ENCODE measurements around the gene SHISA9. TPM values are rescaled to one million over a fixed set of nuclear protein-coding genes. Genes with fewer than 3 reads are reported as not detected.
A peak's percentile ranks its signal among the peaks of the same experiment; 100 is the strongest.

Gene SHISA9
- total RNA-seq, 1 experiment from 2014 or later = 23.3 TPM

DNA sequence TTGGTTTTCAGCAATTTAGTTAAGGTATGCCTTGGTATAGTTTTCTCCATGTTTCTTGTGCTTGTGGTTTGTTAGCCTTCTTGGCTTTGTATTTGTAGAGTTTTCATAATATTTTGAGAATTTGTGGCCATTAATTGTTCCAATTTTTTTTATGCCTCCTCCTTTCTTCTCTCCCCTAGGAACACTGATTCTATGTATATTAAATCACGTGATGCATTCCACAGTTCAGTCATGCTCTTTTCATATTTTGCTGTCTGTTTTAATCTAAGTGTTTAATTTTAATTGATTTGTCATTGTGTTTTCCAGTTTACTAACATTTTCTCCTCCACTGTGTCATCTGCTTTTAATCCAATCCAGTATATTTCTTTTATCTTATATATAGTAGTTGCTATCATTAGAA lies 263.6 kb downstream of the SHISA9 start:
- DNase-seq (ENCODE audit: low read depth) = no peak
- in situ Hi-C loops (cut with HindIII; ENCODE audit: low pct_unique_long_range_greater_than_20kb, low sequenced_read_pairs) = no loop called here

DNA sequence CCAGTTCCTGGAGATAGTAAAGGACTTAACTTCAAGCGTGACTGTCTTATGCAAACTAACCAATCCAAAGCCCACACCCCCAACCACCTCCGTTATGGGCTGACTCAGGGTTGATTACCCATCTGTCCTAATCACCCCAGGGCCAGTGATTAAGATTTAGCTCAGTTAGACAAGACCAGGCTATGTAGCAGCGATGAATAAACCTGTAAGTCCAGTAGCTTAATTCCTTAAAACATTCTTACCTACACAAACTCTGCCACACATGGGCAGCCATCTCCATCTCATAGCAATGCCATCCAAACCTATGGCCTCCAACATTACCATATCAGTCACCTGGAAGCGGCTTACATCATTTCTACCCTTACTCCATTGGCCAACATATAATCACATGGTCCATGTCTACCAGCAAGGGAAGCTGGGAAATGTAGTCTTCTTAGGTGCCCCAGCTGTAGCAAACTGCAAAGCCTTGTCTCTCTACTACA lies 266.7 kb downstream of the SHISA9 start:
- in situ Hi-C loops (cut with HindIII; ENCODE audit: low pct_unique_long_range_greater_than_20kb, low sequenced_read_pairs) = no loop called here
- peak; percentile 62 for DNase-seq (ENCODE audit: low read depth)

DNA sequence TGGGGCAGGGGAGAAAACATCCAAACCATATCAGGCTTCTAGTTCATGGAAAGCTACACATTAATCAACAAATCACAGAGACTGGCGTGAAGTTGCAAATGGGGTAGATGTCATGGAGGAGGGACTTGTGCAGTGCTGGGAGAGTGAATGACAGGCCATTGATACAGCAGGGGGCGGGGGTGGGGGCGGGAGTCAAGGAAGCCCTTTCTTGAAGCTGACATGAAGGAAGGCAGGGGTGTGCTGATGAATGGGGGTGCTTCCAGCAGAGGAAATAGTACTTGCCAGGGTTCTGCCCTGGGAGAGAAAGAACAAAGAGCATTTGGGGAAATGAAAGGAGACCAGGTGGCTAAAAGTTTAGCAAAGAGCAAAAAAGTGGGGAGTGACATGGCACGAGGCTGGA lies 269.9 kb downstream of the SHISA9 start:
- DNase-seq (ENCODE audit: low read depth) = no peak
- in situ Hi-C loops (cut with HindIII; ENCODE audit: low pct_unique_long_range_greater_than_20kb, low sequenced_read_pairs) = no loop called here

DNA sequence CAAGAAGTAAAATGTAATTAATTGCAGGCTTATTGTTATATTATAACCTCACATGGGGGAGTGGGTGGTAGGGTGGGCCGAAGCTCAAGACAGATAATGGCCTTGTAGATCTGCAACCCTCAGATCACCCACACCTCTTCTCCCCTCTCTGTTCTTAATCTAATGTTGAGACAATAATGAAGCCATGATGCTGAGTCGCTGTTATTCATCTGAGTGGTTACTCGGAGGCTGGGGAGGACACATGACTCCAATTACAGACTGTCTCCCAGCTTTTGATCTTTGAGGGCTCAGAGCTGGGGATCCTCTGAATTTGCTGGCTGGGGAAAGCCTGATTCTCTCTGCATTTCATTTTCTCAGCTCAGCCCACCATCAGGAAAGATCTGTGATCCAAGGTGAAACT lies 275.3 kb downstream of the SHISA9 start:
- peak; percentile 56 for DNase-seq (ENCODE audit: low read depth)
- in situ Hi-C loops (cut with HindIII; ENCODE audit: low pct_unique_long_range_greater_than_20kb, low sequenced_read_pairs) = no loop called here

DNA sequence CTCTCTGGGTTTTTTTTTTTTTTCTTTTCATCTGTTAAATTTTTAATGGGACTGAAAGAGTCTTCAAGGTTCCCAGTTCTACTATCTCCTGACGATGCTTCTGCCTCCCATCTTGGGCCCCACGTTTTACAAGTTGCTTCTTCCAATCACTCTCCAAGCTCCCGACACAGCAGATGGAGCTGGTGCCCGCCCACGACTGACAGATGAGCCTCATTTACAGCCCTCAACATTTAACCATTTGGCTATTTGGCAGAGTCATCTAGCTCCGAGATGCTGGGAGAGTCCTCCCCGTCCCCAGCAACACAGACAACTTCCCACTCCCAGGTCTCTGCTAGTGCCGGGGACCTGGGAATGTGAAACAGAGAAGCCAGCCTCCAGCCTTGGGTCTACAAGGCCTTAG lies 276.9 kb downstream of the SHISA9 start:
- in situ Hi-C loops (cut with HindIII; ENCODE audit: low pct_unique_long_range_greater_than_20kb, low sequenced_read_pairs) = no loop called here
- DNase-seq (ENCODE audit: low read depth) = no peak

DNA sequence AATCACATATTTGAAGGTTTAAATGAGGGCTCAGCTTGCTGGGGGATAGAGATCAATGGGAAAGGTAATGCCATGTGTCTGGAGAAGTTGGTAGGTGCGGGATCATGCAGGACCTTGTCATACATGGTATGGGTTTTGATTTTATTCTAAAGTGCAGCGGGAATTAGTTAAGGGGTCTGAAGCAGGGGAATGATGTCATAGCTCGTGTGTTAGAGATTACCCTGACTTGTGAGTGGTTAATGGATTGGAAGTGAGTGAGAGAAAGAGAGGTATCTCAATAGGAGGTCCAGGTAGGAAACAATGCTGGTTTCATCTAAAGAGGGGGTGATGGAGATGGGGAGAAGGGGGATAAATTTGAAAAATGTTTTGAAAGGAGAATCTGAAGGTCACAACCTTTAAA lies 280.0 kb downstream of the SHISA9 start:
- in situ Hi-C loops (cut with HindIII; ENCODE audit: low pct_unique_long_range_greater_than_20kb, low sequenced_read_pairs) = no loop called here
- DNase-seq (ENCODE audit: low read depth) = no peak

DNA sequence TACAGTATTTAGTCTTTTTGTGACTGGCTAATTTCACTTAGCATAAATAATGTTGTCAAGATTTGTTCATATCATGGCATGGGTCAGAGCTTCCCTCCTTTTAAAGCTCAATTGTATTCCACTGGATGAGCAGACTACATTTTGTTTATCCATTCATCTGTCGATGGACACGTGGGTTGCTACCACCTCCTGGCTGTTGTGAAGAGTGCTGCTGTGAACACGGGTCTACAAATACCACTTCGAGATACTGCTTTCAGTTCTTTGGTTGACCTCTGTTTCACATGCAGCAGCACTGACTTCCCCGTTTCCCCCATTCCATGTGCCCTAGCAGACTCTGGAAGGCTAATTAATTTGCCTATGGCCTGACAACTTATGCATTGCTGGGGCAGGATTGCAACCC lies 285.4 kb downstream of the SHISA9 start:
- in situ Hi-C loops (cut with HindIII; ENCODE audit: low pct_unique_long_range_greater_than_20kb, low sequenced_read_pairs) = no loop called here
- no peak for DNase-seq (ENCODE audit: low read depth)

DNA sequence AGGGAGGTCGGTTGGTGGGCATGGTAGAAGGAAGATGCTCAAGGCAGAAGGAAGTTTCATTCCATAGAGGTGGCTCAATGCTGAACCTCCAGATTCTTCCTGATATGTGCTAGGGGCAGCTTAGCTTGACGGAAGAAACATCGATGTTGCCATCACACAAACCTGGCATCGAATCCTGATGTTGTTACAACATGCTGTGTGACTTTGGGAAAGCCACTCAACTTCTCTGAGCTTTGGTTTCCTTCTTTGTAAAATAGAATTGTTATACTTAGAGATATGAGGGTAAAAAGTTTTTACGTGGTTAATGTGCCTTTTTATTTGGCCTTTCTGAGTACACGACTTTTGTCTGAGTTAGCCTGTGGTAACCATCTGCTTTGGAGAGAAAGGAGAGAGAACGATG lies 287.9 kb downstream of the SHISA9 start:
- DNase-seq (ENCODE audit: low read depth) = no peak
- in situ Hi-C loops (cut with HindIII; ENCODE audit: low pct_unique_long_range_greater_than_20kb, low sequenced_read_pairs) = no loop called here

DNA sequence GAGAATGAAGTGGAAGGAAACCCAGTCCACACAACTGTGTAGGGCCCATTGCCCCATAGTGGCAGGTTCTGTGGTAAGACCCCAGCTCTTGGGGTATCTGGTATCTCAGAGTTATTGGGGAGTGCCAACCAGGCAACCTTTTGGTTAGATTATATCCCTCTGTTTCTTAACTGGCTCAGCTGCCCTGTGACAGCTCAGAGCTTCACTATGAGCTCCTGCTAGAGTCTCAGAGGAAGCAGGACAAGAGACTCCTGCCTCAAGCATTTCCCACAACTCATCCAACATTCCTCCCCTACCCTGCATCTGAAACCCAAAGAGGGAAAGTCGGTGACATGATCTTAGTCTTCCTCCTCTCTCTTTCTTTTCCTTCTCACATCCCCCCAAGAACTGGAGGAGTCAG lies 292.3 kb downstream of the SHISA9 start:
- no peak for DNase-seq (ENCODE audit: low read depth)
- in situ Hi-C loops (cut with HindIII; ENCODE audit: low pct_unique_long_range_greater_than_20kb, low sequenced_read_pairs) = no loop called here

DNA sequence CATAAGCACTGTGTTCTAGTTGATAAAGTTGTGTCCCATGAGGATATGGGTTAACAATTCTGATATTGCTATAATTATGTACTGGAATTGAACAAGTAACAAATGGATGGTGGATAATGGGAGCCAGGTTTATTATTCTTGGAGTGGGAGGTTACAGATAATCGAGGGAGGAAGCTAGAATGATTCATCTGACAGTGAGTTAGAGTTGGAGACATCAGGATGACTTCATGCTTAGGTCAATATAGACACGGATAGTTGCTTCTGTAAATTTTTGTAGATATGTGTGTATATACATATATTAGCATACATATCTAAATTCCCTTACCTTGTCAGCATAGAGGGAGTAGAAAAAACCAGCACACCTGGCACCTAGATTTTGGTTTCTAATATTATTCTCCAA lies 293.4 kb downstream of the SHISA9 start:
- no peak for DNase-seq (ENCODE audit: low read depth)
- in situ Hi-C loops (cut with HindIII; ENCODE audit: low pct_unique_long_range_greater_than_20kb, low sequenced_read_pairs) = no loop called here

DNA sequence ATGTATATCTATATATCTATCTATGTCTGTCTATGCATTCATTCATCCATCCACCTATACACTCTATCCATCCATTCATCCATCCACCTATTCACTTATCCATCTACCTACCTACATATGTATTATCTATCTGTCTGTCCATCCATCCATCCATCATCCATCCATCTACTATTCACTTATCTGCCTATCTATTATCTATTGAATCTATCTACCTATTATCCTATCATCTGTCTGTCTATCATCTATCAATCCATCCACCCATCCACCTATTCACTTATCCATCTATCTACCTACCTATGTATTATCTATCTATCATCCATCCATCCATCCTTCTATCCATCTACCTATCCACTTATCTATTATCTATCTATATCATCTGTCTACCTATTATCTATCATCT lies 302.3 kb downstream of the SHISA9 start:
- in situ Hi-C loops (cut with HindIII; ENCODE audit: low pct_unique_long_range_greater_than_20kb, low sequenced_read_pairs) = no loop called here
- DNase-seq (ENCODE audit: low read depth) = no peak

DNA sequence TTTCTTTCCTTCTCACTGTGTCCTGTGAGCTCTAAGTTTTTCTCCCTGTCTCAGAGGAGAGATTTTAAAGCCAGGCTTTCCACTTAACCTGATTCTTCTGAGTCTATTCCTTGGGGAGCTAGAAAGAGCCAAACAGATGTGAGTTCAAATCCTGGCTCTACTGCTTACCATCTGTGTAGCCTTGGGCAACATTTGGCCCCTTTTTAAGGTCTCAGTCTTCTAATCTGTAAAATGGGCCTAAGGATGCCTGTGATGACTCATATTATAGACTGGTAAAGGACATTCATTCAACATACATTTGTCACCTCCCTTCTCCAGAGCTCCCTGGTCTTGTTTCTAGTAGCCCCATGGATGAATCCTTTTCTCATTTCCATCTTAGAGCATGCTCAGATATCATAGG lies 304.0 kb downstream of the SHISA9 start:
- in situ Hi-C loops (cut with HindIII; ENCODE audit: low pct_unique_long_range_greater_than_20kb, low sequenced_read_pairs) = no loop called here
- no peak for DNase-seq (ENCODE audit: low read depth)

DNA sequence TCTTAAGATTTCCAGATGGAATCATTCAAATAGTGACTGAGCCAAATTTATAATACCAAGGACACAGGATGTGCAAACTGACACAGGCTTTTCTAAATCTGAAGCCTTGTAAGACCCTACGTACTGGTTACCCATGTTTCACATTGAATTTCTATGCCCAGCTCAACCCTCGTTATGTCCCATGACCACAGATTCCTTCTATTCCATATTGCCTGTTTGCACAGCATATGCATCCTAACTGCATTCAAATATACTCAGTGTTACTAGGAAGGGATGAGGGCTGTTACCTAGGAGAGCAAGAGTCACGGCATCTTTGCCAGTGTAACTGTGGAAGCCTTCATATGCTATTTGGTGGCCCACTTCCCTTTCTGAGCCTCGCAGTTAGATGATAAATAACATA lies 305.2 kb downstream of the SHISA9 start:
- in situ Hi-C loops (cut with HindIII; ENCODE audit: low pct_unique_long_range_greater_than_20kb, low sequenced_read_pairs) = no loop called here
- DNase-seq (ENCODE audit: low read depth) = no peak

DNA sequence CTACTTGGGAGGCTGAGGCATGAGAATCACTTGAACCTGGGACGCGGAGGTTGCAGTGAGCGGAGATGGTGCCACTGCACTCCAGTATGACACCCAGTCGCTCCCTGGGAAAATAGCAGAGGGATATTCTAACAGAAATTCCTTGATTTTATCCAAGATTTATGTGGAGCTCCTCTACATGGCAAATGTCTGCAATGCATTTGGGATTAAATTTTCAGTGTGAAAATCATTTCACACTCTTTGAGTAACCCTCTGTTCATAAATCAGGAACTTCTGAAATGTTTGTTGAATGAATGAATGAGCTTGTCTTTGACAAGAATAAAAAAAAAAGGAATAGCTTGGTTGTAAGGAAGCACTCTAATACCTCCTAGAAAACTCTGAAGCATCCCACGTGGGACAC lies 305.8 kb downstream of the SHISA9 start:
- no peak for DNase-seq (ENCODE audit: low read depth)
- in situ Hi-C loops (cut with HindIII; ENCODE audit: low pct_unique_long_range_greater_than_20kb, low sequenced_read_pairs) = no loop called here

DNA sequence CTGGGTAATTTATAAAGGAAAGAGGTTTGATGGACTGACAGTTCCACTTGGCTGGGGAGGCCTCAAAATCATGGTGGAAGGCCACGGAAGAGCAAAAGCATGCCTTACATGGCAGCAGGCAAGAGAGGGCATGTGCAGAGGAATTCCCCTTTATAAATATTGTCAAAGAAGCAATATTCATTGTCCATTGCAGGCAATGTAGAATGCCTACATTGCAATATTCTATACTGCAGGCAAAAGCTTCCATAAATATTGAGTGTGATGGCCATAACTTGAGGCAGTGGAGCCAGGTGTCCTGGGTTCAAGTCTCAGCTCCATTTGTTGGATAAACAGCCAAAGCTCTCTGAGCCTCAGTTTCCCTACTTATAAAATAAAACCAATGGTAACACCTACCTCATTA lies 322.3 kb downstream of the SHISA9 start:
- DNase-seq (ENCODE audit: low read depth) = no peak
- in situ Hi-C loops (cut with HindIII; ENCODE audit: low pct_unique_long_range_greater_than_20kb, low sequenced_read_pairs) = no loop called here

DNA sequence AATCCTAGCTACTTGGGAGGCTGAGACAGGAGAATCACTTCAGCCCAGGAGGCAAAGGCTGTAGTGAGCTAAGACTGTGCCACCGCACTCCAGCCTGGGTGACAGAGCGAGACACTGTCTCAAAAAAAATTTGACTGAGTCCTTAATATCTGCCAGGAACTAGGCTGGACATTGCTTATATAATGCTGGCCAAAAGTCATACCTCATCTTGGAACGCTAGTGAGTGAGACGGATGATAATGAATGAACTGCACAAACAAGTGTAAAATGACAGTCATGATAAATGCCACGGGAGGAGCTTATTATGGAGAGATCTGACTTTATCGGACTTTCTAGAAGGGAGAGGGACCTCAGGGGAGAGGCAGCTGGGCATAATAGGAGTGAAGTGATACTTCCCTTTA lies 327.6 kb downstream of the SHISA9 start:
- in situ Hi-C loops (cut with HindIII; ENCODE audit: low pct_unique_long_range_greater_than_20kb, low sequenced_read_pairs) = no loop called here
- no peak for DNase-seq (ENCODE audit: low read depth)

DNA sequence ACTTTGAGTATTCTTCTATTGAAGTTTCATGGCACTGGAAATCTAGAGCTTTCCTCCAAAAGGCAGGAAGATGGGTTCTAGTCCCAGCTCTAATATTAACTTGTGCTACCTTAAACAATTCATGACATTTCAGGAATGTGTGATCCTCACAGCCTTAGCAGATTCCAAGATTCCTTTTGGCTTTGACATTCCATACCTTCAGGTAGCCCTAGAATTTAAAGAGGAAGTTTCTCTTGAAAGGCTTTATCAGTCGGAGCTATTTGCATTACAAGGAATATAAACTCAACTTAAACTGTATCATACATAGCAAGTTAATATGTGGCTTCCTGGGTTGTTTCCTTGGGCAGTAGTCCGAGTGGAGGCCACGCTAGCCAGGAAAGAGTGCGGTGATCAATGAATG lies 330.0 kb downstream of the SHISA9 start:
- in situ Hi-C loops (cut with HindIII; ENCODE audit: low pct_unique_long_range_greater_than_20kb, low sequenced_read_pairs) = no loop called here
- DNase-seq (ENCODE audit: low read depth) = peak; percentile 6

DNA sequence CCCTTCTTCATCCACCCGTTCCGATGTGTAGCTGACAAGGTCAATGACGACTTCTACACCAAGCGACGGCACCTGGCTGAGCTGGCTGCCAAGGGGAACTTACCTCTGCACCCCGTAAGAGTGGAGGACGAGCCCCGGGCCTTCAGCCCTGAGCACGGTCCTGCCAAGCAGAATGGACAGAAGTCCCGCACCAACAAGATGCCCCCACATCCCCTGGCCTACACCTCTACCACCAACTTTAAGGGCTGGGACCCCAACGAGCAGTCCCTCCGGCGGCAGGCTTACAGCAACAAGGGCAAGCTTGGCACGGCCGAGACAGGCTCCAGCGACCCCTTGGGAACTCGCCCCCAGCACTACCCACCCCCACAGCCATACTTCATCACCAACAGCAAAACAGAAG lies 333.6 kb downstream of the SHISA9 start:
- no peak for DNase-seq (ENCODE audit: low read depth)

DNA sequence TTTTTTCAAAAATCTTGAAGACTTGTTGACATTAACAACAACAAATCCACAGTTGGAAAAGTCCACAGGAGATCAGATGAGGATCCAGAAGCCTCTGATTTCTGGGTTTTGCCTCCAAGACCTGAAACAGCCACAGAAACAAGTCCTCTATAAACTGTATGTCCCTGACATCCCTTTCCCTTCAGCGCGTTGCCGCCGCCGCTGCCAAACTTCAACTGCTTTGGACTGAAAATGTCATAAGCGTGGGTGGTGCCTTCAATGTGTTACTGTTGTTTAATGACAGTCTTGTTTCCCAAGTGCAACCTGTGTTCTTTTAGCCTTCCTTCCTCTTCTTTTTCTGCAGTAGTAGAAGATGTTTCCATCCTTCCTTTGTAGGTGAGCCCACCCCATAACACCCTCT lies 334.9 kb downstream of the SHISA9 start:
- in situ Hi-C loops (cut with HindIII; ENCODE audit: low pct_unique_long_range_greater_than_20kb, low sequenced_read_pairs) = no loop called here
- DNase-seq (ENCODE audit: low read depth) = no peak

More for the DNA sequence above, 333.6 kb downstream of the SHISA9 start:
- in situ Hi-C loops (cut with HindIII; ENCODE audit: low pct_unique_long_range_greater_than_20kb, low sequenced_read_pairs) = no loop called here

DNA sequence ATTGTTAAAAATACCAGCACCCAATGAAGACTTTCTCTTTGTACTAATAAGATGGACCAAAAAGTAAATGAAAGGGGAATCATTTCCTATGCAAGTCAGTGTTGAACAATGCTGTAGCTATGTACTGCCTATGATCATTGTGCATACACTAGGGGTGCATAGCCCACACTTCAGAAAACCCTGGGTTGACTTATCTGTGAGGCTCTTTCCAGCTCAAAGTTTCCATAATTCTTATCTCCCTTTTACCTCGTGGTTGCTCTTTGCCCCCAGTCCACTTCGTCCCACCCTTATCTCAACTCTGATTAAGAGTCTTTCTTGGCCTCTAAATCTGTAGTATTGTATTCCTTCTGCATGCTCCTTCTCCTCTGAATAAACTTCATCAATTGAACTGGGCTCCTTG lies 336.8 kb downstream of the SHISA9 start:
- no peak for DNase-seq (ENCODE audit: low read depth)
- in situ Hi-C loops (cut with HindIII; ENCODE audit: low pct_unique_long_range_greater_than_20kb, low sequenced_read_pairs) = no loop called here

DNA sequence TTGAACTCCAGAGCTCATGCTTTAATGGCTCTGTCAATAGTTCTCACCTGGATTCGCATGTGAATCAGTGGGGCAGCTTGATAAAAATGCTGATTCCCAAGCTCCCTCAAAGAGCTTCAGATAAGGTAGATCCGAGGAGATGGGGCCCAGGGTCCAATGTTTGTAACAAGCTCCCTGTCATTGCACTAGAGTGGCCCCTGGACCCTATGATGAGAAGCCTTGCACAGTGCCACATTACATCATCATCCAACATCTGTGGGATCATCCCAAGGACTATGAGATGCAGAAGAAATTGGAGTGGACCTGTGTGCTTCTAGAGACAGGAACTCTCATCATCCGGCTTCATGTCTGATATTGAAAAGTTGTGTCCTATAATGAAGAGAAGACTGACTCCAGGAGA lies 340.8 kb downstream of the SHISA9 start:
- in situ Hi-C loops (cut with HindIII; ENCODE audit: low pct_unique_long_range_greater_than_20kb, low sequenced_read_pairs) = no loop called here
- no peak for DNase-seq (ENCODE audit: low read depth)

All from Caki2 (cell line).